BJ (cell line): Measurements from ENCODE around the gene CACNA2D2. TPM values are rescaled to one million over a fixed set of nuclear protein-coding genes. Genes with fewer than 3 reads are reported as not detected.

Experiments
- CTCF ChIA-PET: fragments of 350-600 bp; formaldehyde crosslinking; extraction: SDS; loops from one replicate; lab custom pipeline; 2021; ENCODE audit warnings: antibody characterized with exemption, inconsistent platforms; lab: Yijun Ruan, JAX
- POLR2A ChIA-PET: fragments of 300-600 bp; sonication (Branson Sonifier 250); formaldehyde crosslinking; extraction: SDS; loops from one replicate; lab custom pipeline; 2021; ENCODE audit warnings: antibody characterized with exemption; lab: Charles Lee
- DNase-seq: peaks from one replicate; pipeline ENCODE4 v3.0.0-alpha.2; 2011; ENCODE audit warnings: low read depth
- H3K27me3 ChIP-seq: 2 replicates; pipeline ENCODE4 v1.6.0; 2011; ENCODE audit warnings: low read length; ENCODE audit not compliant: control insufficient read depth, insufficient read depth
- H3K36me3 ChIP-seq: 2 replicates; pipeline ENCODE4 v1.5.1; 2011; ENCODE audit warnings: low read length; ENCODE audit not compliant: control insufficient read depth, insufficient read depth
- H3K4me3 ChIP-seq: 2 replicates; pipeline ENCODE4 v1.5.1; 2011; ENCODE audit warnings: low read depth, mild to moderate bottlenecking, control low read depth, low read length
- polyA plus RNA-seq: library from polyadenylated mRNA; depleted of rRNA; stranded (reverse); fragments of >200 nt; gene quantifications from 2 replicates; pipeline ENCODE4 v1.2.3, GENCODE V29; 2011
- TF ChIP-seq, protein P1 (sequence below): IDR thresholded peaks from 2 replicates; pipeline ENCODE4 v1.5.1; 2011; ENCODE audit warnings: low read depth, mild to moderate bottlenecking, control low read depth, inconsistent platforms, low read length, moderate library complexity; ENCODE audit not compliant: insufficient read depth

The CACNA2D2 gene
- polyA plus RNA-seq, 1 experiment = 0.11 TPM

DNA sequence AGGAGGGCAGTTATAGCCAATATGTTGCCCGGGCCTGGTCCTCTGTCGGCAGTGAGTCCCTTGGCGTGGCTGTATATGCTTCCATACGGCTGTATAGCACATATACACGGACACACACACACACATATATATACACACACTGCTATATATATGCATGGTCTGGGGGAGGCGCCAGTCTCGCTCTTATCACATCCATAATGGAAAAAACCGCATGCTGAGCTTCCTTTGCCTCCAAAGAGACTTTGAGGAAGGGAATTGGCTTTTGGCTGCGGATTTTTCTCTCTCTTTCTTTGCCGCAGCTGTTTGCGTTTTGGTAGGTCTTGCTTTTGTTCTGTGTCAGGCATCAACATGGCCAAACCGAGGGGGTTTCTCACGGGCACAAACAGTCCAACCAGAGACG, 132.8 kb downstream of the CACNA2D2 start:
- DNase-seq = no peak
- ChIA-PET POLR2A (no interaction called here), CTCF (interaction anchor here (1.8 kb wide), 1 partner anchor 23 kb away, joined by 6 read pairs; no protein-coding TSS in a partner anchor)
- H3K27me3 ChIP-seq = no peaks in the 10 kb centered on the region; the same call in none of the 2 replicates
- no peaks in the 10 kb centered on the region for H3K36me3 ChIP-seq
- TF ChIP-seq, protein P1, sequence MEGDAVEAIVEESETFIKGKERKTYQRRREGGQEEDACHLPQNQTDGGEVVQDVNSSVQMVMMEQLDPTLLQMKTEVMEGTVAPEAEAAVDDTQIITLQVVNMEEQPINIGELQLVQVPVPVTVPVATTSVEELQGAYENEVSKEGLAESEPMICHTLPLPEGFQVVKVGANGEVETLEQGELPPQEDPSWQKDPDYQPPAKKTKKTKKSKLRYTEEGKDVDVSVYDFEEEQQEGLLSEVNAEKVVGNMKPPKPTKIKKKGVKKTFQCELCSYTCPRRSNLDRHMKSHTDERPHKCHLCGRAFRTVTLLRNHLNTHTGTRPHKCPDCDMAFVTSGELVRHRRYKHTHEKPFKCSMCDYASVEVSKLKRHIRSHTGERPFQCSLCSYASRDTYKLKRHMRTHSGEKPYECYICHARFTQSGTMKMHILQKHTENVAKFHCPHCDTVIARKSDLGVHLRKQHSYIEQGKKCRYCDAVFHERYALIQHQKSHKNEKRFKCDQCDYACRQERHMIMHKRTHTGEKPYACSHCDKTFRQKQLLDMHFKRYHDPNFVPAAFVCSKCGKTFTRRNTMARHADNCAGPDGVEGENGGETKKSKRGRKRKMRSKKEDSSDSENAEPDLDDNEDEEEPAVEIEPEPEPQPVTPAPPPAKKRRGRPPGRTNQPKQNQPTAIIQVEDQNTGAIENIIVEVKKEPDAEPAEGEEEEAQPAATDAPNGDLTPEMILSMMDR = no peak
- H3K4me3 ChIP-seq = no peak overlapping the region

DNA sequence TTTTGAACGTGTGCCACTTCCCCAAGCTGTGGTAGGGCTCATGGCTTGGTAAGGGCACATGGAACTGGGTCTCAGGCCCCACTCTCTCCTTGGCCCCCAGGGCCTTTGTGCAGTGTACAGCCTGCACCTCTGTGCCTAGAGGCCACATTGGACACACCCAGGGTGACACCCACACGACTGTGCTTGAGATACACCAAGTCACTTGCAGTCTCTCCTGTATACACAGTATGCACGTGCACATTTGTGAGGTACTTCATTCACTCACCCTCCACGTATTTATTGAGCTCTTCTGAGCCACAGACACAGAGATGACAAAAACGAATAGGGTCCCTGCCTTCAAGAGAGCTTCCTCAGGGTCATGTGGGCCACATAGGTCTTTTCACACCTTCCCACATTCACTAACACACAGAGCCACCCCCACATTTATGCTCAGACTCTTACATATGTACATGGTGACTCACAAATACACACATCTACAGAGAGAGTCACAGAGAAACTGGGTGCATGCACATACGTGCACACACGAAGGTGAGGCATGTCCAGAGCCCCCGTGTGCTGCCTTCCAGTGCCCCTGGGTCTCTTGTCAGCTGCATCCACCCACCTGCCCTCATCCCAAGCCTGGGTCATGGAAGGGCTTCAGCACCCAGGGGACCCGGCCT, 134.3 kb downstream of the CACNA2D2 start:
- H3K4me3 ChIP-seq = no peak overlapping the region
- ChIA-PET CTCF (no interaction called here), POLR2A (no interaction called here)
- H3K36me3 ChIP-seq = no peaks in the 10 kb centered on the region
- no peak for DNase-seq
- TF ChIP-seq, protein P1 = no peak
- peaks cover 2% of the 10 kb centered on the region for H3K27me3 ChIP-seq

DNA sequence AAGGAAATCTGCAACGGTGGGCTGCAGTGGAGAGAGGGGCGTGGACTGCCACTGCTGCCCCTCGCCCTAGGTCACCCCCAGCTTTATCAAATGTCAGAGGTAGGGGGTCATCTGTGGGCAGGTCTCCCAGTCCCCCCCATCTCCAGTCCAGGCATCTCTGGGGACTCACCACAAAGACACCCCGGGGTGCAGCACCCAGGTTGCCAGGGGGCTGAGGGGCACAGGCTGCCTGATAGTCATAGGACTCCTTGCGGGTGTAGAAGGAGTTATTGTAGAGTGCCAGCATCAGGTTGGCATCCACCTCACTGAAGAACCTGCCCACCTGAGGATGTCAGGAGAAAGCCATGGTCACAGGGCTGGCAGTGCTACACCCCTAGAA, 137.6 kb downstream of the CACNA2D2 start:
- ChIA-PET CTCF (interaction anchor here (1.1 kb wide), 1 partner anchor 18 kb away, joined by 3 read pairs; no protein-coding TSS in a partner anchor), POLR2A (no interaction called here)
- TF ChIP-seq, protein P1 = no peak
- no peaks in the 10 kb centered on the region for H3K36me3 ChIP-seq
- H3K27me3 ChIP-seq = peaks cover 2% of the 10 kb centered on the region
- no peak for DNase-seq
- H3K4me3 ChIP-seq = no peak overlapping the region

DNA sequence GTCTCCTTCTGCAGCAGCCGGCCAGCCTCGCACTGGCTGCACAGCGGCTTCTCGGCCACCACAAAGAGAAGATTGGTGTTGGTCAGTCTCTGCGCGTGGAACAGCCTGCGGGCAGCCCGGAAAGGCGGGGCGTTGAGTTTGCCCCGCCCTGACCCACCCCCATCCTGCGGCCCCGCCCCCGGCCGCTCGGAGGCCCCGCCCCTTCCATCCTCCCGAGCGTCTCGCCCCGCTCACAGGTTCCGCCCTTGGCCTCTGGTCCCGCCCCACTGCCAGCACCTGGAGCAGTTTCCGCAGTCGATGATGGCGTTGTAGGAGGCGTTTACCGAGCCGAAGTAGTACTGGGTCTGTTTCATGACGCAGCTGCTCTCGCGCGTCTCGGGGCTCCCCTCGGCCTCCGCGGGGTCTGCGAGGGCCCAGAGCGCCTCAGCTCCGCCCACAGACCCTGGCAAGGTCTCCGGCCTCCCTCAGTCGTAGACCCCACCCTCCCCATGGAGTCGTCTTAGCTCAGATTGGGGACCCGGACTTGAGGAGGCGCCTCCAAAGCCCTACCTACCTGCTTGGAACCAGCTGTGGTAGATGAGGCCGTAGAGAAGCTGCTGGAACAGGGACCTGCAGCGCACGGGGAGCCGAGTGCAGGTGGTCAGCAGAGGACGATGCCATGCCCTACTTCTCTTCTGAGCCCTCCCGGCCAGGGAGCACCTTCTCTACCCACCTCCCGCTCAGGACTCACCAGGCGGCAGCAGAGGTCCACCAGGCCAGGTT, 138.2 kb downstream of the CACNA2D2 start:
- TF ChIP-seq, protein P1 = no peak
- POLR2A ChIA-PET = no interaction called here
- Histone ChIP-seq H3K4me3 (peak overlapping the region; percentile 47), H3K27me3 (peaks cover 2% of the 10 kb centered on the region), H3K36me3 (no peaks in the 10 kb centered on the region)
- no peak for DNase-seq
- CTCF ChIA-PET = no interaction called here

DNA sequence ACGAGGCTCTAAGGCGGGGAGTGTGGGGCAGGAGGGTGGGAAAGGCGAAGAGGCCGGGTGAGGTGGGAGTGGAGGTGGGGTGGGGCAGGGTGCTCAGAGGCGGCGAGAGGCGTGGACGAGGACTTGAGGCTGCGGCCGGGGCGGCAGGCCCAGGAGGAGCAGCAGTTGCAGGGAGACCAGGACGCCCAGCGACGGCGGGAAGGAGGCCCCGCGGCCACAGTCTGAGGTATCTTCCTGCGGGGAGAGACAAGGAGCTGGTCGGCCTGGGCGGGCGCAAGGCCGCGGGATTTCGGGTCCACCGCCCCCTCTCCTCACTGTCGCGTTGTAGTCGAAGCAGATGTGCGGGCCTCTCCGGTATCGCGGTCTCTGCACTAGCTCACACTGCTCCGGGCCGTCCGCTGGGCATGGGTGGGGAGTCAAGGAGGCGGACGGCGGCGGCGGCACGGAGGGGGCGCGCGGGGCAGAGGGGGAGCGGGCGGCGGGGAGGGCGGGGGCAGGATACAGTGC, 138.8 kb downstream of the CACNA2D2 start:
- DNase-seq = no peak
- CTCF ChIA-PET = no interaction called here
- POLR2A ChIA-PET = interaction anchor here (0.6 kb wide), 1 partner anchor 662 kb away, joined by 5 read pairs; no protein-coding TSS in a partner anchor
- TF ChIP-seq, protein P1 = no peak
- Histone ChIP-seq H3K4me3 (peak overlapping the region; percentile 47), H3K27me3 (peaks cover 2% of the 10 kb centered on the region), H3K36me3 (no peaks in the 10 kb centered on the region)
